PC-9 (cell line): ENCODE data around the gene CEP55. TPM values are rescaled to one million over a fixed set of nuclear protein-coding genes. Genes with fewer than 3 reads are reported as not detected.
A peak's percentile ranks its signal among the peaks of the same experiment; 100 is the strongest.

ENCODE experiments used
- BruUV-seq: library from RNA; stranded (reverse); fragments of 400-500 nt; replicated peaks from 2 replicates; lab custom pipeline; 2021; lab: Mats Ljungman, UMichigan
- CTCF ChIA-PET: fragments of 300-600 bp; sonication (Branson Sonifier 250); formaldehyde crosslinking; loops from one replicate; lab custom pipeline; 2022; ENCODE audit warnings: antibody characterized with exemption; lab: Charles Lee
- POLR2A ChIA-PET: fragments of 300-600 bp; sonication (Branson Sonifier 250); formaldehyde crosslinking; loops from one replicate; lab custom pipeline; 2022; ENCODE audit warnings: antibody characterized with exemption; ENCODE audit not compliant: unreplicated experiment; lab: Charles Lee
- DNase-seq, 2 experiments: peaks; one replicate each; pipeline versions ENCODE4 v3.0.0 to v3.0.0-alpha.2; 2015 to 2022; ENCODE audit warnings: mixed read lengths in 1 of 2
- H2AFZ ChIP-seq: fragments of 200-600 bp; sonication (generic); 2 replicates; pipeline ENCODE4 v1.8.1; 2017; ENCODE audit warnings: antibody characterized with exemption
- H3F3A ChIP-seq: fragments of 200-600 bp; sonication (generic); 2 replicates; pipeline ENCODE4 v1.8.1; 2017; ENCODE audit warnings: antibody characterized with exemption, mild to moderate bottlenecking, low read depth; ENCODE audit not compliant: insufficient read depth
- H3K27ac ChIP-seq: fragments of 200-600 bp; sonication (generic); 2 replicates; pipeline ENCODE4 v1.6.1; 2016; ENCODE audit warnings: mixed run types
- H3K27me3 ChIP-seq: fragments of 200-600 bp; sonication (generic); 2 replicates; pipeline ENCODE4 v1.6.1; 2016; ENCODE audit warnings: low read depth, mixed run types; ENCODE audit not compliant: insufficient read depth
- H3K36me3 ChIP-seq: fragments of 200-600 bp; sonication (generic); 2 replicates; pipeline ENCODE4 v1.6.1; 2016; ENCODE audit warnings: low read depth, mixed run types
- H3K4me1 ChIP-seq: fragments of 200-600 bp; sonication (generic); replicated peaks from 2 replicates; pipeline ENCODE4 v1.6.1; 2016; ENCODE audit warnings: mixed run types; ENCODE audit not compliant: insufficient read depth
- H3K4me2 ChIP-seq: fragments of 200-600 bp; sonication (generic); 2 replicates; pipeline ENCODE4 v1.6.1; 2017; ENCODE audit warnings: mixed run types
- H3K4me3 ChIP-seq: fragments of 200-600 bp; sonication (generic); 2 replicates; pipeline ENCODE4 v1.6.1; 2016; ENCODE audit warnings: mixed run types
- H3K79me2 ChIP-seq: fragments of 200-600 bp; sonication (generic); 2 replicates; pipeline ENCODE4 v1.6.1; 2017; ENCODE audit warnings: low read depth, mixed run types
- H3K9me2 ChIP-seq: fragments of 200-600 bp; sonication (generic); 2 replicates; pipeline ENCODE4 v1.8.1; 2017; ENCODE audit warnings: mild to moderate bottlenecking; ENCODE audit not compliant: insufficient read depth
- H3K9me3 ChIP-seq: fragments of 200-600 bp; sonication (generic); 2 replicates; pipeline ENCODE4 v1.8.1; 2016; ENCODE audit warnings: low read depth; ENCODE audit not compliant: insufficient read depth
- H4K20me1 ChIP-seq: fragments of 200-600 bp; sonication (generic); 2 replicates; pipeline ENCODE4 v1.8.1; 2017; ENCODE audit not compliant: insufficient read depth
- EZH2 ChIP-seq: fragments of 200-600 bp; sonication (generic); IDR thresholded peaks from 2 replicates; pipeline ENCODE4 v1.8.0; 2017; ENCODE audit warnings: antibody characterized with exemption, low read depth
- intact Hi-C: fragments of 100-400 bp; cut with micrococcal nuclease; formaldehyde crosslinking; loops from one replicate; pipeline ENCODE4 v1.10.0; 2022; ENCODE audit not compliant: unreplicated experiment
- total RNA-seq: library from RNA; stranded (reverse); gene quantifications from 2 replicates; pipeline ENCODE4 v1.2.3, GENCODE V29; 2021
- TF ChIP-seq, protein P1 (sequence below): fragments of 200-600 bp; sonication (generic); conservative IDR thresholded peaks from 2 replicates; pipeline ENCODE4 v1.6.1; 2017; ENCODE audit warnings: mixed run types, antibody characterized with exemption, mild to moderate bottlenecking, moderate library complexity

Gene CEP55
- total RNA-seq, 1 experiment from 2014 or later: 38.9 TPM

DNA sequence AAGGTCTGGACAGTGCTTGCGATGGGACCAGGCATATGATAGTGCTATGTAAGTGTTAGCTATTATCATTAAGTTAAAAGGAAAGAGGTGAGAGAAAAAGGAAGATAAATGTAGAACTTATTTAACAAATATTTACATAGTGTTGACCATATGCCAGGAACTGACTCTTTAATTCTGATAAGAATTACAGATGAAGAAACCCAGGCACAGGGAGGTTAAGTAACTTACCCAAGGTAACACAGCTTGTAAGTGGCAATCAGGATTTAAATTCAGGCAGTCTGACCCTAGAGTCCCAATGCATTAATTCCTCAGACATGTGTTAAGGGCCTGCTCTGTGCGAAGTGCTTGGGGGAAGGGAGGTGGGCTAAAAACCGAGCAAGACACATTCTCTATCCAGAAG is 81.2 kb downstream of the CEP55 start:
- ChIA-PET CTCF (no interaction called here), POLR2A (no interaction called here)
- peak overlapping the region; percentile 26 for H3K27ac ChIP-seq
- H3K4me2 ChIP-seq: no peak overlapping the region; the same call in 1 of the 2 replicates
- H3K9me3 ChIP-seq: peaks cover 5% of the 10 kb centered on the region; the same call in 1 of the 2 replicates
- no peak overlapping the region for H3K4me3 ChIP-seq
- DNase-seq: no peak
- H3K9me2 ChIP-seq: no peaks in the 10 kb centered on the region
- peaks cover 33% of the 10 kb centered on the region for H3K4me1 ChIP-seq
- H4K20me1 ChIP-seq: no peaks in the 10 kb centered on the region
- H3K27me3 ChIP-seq: no peaks in the 10 kb centered on the region
- BruUV-seq: no TSS peak
- H2AFZ ChIP-seq: no peak overlapping the region
- no peak for TF ChIP-seq EZH2
- TF ChIP-seq, protein P1, sequence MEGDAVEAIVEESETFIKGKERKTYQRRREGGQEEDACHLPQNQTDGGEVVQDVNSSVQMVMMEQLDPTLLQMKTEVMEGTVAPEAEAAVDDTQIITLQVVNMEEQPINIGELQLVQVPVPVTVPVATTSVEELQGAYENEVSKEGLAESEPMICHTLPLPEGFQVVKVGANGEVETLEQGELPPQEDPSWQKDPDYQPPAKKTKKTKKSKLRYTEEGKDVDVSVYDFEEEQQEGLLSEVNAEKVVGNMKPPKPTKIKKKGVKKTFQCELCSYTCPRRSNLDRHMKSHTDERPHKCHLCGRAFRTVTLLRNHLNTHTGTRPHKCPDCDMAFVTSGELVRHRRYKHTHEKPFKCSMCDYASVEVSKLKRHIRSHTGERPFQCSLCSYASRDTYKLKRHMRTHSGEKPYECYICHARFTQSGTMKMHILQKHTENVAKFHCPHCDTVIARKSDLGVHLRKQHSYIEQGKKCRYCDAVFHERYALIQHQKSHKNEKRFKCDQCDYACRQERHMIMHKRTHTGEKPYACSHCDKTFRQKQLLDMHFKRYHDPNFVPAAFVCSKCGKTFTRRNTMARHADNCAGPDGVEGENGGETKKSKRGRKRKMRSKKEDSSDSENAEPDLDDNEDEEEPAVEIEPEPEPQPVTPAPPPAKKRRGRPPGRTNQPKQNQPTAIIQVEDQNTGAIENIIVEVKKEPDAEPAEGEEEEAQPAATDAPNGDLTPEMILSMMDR: no peak
- H3F3A ChIP-seq: peaks cover 11% of the 10 kb centered on the region; the same call in 1 of the 2 replicates
- H3K79me2 ChIP-seq: no peaks in the 10 kb centered on the region
- 0 out of 2 replicates have a peak, but pooled peaks cover 6% of the 10 kb centered on the region for H3K36me3 ChIP-seq
- intact Hi-C loops: no loop called here

Other genes with a start within 250 kb of the CEP55 start
- 255 and 274 TPM in 2 replicates for gene MYOF, start 14.3 kb upstream of the CEP55 start, total RNA-seq
- gene FFAR4, start 70.1 kb downstream of the CEP55 start, total RNA-seq: 0.25 TPM in 1 of 2 replicates, not detected in the other
- 0.57 TPM in 1 of 2 replicates, not detected in the other for gene RBP4, start 104.6 kb downstream of the CEP55 start, total RNA-seq
- not detected in 2 replicates for gene PDE6C, start 115.9 kb downstream of the CEP55 start, total RNA-seq
- 5.4 and 10.4 TPM in 2 replicates for gene FRA10AC1, start 206.0 kb downstream of the CEP55 start, total RNA-seq